Measurements from ENCODE around the gene IQCK.
"Not testable (repeated sequence)": the region's sequence is repeated elsewhere in the genome, so short reads cannot be mapped to it uniquely, and the experiment has no call there.

The IQCK gene

DNA sequence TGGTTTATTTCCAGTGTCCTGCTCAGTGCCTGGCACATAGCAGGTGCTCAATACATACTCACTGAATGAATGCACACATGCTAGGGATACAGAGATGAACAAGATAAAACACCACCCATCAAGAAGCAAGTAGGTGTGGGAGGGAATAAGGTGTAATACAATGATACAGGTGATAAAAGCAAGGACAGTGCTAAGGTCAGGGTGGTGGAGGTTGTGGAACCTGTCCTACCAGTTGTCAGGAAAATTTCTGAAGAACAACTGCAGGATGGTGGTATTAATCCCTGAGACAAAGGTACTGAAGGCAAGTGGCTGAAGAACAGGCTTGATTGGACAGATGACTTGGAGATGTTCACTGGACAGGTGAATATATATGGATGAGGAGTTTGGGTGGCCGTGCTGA is 1.9 kb upstream of the IQCK start:
- no peak for DNase-seq (ENCODE audit: low read depth in 2 of 2, low spot score in 1 of 2)

GRCh38 chr16:19716728-19717127 is 1.3 kb upstream of the IQCK start:
- not testable (repeated sequence) for DNase-seq (ENCODE audit: low read depth in 2 of 2, low spot score in 1 of 2)

- DNase-seq (ENCODE audit: low read depth in 2 of 2, low spot score in 1 of 2) = no peak
Observed at GRCh38 chr16:19717314-19717713, 757 bp upstream of the IQCK start.

GRCh38 chr16:19718624-19718965 is 524 bp downstream of the IQCK start:
- DNase-seq (ENCODE audit: low read depth in 2 of 2, low spot score in 1 of 2) = no peak

GRCh38 chr16:19722269-19722952 is 4.3 kb downstream of the IQCK start:
- no peak for DNase-seq (ENCODE audit: low read depth in 2 of 2, low spot score in 1 of 2)

GRCh38 chr16:19722981-19723380 is 4.9 kb downstream of the IQCK start:
- DNase-seq (ENCODE audit: low read depth in 2 of 2, low spot score in 1 of 2) = no peak

DNA sequence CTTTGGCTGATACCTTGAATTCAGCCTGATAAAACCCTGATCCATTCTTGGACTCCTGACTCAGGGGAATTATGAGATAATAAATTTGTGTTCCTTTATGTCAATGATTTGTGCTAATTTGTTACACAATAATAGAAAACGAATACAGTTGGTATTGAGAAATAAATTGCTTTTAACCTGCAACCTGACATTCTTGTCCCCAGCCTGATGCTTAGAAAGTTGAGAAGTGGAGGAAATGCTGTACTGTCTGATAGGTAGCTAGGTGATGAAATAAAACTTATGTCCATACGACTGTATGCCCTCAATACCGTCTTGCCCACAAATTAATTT is 10.5 kb downstream of the IQCK start:
- no peak for DNase-seq (ENCODE audit: low read depth in 2 of 2, low spot score in 1 of 2)

- no peak for DNase-seq (ENCODE audit: low read depth in 2 of 2, low spot score in 1 of 2)
Observed at GRCh38 chr16:19733551-19733950, 15.5 kb downstream of the IQCK start.

DNA sequence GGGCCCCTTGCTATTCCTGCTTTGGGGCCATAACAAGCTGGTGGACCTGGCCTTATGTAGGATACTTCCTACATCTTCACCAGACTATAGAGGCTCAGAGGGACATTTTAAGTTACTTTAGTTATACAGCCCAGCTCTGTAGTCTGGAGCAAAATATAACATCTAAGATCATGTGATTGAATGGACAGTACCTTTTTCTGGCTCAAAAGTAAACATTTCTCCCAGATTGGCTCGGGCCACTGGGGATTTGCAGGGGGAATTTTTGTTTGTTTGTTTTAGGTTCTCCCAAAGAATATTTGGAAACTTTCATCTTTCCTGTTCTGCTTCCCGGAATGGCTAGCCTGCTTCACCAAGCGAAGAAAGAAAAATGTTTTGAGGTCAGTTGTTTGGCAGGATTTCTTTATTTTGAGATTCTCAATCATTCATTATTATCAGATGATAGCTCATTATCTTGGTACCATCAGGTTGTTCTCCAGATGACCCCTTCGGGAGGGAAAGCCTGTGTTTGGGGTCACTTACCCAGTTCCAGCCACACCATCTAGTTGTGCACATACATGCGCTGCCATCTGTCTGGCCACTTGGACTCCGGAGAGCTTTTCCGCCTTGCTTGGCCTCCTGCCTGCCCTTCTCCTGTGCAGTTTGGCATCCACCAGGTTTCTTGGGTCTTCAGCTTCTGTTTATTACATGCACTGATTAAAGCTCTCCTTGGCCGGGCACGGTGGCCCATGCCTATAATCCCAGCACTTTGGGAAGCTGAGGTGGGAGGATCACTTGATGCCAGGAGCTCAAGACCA is 17.2 kb downstream of the IQCK start:
- no peak for DNase-seq (ENCODE audit: low read depth in 2 of 2, low spot score in 1 of 2)

GRCh38 chr16:19737306-19738038 is 19.4 kb downstream of the IQCK start:
- no peak for DNase-seq (ENCODE audit: low read depth in 2 of 2, low spot score in 1 of 2)

- DNase-seq (ENCODE audit: low read depth in 2 of 2, low spot score in 1 of 2) = no peak
Observed at GRCh38 chr16:19741354-19741753, 23.3 kb downstream of the IQCK start.

- no peak for DNase-seq (ENCODE audit: low read depth in 2 of 2, low spot score in 1 of 2)
Observed at GRCh38 chr16:19743816-19744159, 25.7 kb downstream of the IQCK start.

DNA sequence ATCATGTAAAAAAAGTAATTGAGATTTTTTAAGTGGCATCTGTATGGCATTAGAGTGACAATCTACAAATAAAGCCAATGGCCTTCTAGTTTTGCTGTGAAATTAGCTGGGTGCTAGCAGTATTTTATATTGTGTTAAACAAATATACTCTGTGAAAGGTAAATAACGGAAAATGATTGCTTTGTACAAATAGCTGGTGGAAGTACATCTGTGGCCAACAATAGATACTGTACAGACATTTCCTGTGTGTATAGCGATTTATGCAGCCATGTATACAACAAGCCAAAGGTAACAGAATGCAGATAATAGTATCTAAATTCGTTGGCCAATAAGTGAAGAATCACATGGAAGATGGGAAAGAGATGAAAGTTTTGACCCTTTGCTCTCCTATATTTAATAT is 26.6 kb downstream of the IQCK start:
- no peak for DNase-seq (ENCODE audit: low read depth in 2 of 2, low spot score in 1 of 2)

- no peak for DNase-seq (ENCODE audit: low read depth in 2 of 2, low spot score in 1 of 2)
Observed at GRCh38 chr16:19745286-19746010, 27.4 kb downstream of the IQCK start.

DNA sequence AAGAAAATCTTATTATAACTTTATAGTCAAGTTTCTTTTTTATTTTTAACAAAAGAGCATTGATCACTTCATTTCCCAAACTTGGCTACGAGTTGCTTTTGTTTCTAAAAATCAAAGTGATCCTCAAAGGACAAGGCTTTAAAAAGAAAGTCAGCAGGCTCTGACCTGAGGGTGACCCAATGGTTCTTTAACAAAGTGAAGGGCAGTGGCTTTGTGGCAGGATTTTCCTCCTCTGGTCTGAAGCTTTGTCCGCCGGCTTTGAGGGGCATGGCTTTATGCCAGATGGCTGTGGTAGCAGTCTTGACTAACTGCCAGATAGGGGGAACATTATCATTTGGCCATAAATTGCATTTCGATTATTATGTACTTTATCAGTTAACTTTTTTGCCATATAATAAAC is 28.5 kb downstream of the IQCK start:
- no peak for DNase-seq (ENCODE audit: low read depth in 2 of 2, low spot score in 1 of 2)

DNA sequence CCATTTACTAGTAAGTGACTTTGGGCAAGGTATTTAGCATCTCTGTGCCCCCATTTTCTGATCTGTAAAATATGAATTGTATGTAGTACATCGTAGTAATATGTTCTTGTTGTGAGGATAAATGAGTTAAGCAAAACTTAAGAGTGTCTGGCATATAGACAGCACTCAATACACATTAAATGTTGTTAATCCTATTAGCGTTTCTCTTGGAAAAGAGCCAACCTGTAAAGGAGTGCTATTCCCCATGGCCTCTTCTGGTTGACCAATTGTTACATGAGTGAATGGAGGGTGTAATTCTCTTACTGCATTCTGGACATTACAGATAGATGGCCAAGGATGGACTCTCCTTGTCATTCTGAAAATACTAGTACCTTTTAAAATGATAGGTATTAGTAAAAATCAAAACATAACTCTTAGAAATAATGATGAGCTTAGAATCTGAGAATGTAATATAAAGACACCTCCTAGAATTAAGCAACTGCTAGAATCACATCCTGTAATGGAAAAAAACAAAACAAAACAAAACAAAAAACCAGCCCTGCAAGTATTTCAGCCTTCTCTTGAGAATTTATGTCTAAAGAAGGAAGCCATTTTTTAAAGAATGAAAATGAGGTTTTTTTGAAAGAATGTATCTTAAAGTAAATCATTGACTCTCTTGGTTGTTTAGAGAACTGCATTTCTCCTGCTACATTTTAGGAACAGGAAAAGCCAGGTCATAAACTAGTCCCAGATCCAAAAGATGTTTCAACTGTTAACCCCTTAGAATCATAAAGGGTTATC is 30.5 kb downstream of the IQCK start:
- DNase-seq (ENCODE audit: low read depth in 2 of 2, low spot score in 1 of 2) = no peak

DNA sequence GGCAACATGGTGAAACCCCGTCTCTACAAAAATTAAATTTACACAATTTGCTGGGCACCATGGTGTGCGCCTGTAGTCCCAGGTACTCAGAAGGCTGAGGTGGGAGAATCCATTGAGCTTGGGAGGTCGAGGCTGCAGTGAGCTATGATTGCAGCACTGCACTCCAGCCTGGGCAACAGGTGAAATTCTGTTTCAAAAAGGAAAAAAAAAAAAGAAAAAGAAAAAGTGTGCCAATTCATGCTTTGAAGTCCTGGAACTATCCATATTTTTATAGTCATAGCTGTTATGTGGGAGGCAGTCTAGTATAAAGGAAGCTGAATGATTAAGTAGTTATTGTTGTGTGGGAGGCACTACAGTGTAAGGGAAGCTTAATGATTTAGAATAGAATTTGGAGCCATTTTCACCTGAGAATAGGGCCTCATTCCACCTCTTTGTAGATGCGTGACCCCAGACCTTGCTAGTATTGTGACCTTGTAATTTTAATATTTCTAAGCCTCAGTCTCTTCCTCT is 31.6 kb downstream of the IQCK start:
- DNase-seq (ENCODE audit: low read depth in 2 of 2, low spot score in 1 of 2) = no peak

DNA sequence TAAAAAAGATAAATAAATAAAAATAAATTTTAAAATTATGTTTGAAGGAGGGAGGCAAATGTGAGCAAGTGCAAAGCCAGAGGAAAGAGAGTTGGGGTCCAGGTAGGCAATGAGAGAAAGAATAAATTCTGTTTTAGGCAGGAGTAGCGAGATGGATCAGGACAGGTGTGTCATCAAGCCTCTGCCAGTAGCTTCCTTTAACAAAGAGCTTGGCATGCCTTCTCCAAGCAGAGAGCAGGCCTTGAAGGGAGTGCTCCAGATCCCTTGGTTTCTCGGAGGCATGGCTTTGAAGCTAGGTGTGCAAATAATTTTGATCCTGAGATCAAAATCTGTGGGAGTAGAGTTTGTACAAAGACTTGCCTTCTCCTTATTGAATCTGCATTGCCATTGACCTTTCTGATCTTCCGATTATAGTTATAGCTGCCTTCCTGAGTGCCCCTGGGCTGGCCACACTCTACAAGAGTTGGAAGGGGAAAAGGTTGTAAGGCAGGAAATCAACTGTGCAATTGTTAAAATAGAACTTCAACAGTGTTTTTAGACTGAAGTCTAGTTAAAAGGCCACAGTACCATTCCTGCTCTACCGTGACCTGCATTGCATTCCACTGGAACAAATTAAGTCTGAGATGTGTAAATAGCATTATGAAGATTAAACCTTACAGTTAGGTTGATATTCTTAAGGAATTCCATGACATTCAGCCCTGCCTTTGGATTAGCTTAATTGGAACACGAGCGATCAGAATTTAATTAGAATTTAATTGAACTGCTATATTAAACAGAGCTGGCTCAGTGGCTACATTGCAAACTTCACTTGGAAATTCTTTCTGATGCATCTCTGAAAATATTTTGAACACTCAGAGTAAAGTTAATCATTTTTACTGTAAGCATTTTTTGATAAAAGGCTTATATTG is 33.7 kb downstream of the IQCK start:
- DNase-seq (ENCODE audit: low read depth in 2 of 2, low spot score in 1 of 2) = no peak

GRCh38 chr16:19753815-19754643 is 36.0 kb downstream of the IQCK start:
- no peak for DNase-seq (ENCODE audit: low read depth in 2 of 2, low spot score in 1 of 2)
